CD1c-positive myeloid dendritic cell (primary cell): ENCODE results near the gene NAALADL2.

ENCODE experiments used
- DNase-seq: peaks from one replicate; pipeline ENCODE4 v3.0.0-alpha.2; 2016; ENCODE audit errors: extremely low spot score

NAALADL2 gene

GRCh38 chr3:174884776-174885568 is 25.8 kb downstream of the NAALADL2 start:
- no peak for DNase-seq

DNA sequence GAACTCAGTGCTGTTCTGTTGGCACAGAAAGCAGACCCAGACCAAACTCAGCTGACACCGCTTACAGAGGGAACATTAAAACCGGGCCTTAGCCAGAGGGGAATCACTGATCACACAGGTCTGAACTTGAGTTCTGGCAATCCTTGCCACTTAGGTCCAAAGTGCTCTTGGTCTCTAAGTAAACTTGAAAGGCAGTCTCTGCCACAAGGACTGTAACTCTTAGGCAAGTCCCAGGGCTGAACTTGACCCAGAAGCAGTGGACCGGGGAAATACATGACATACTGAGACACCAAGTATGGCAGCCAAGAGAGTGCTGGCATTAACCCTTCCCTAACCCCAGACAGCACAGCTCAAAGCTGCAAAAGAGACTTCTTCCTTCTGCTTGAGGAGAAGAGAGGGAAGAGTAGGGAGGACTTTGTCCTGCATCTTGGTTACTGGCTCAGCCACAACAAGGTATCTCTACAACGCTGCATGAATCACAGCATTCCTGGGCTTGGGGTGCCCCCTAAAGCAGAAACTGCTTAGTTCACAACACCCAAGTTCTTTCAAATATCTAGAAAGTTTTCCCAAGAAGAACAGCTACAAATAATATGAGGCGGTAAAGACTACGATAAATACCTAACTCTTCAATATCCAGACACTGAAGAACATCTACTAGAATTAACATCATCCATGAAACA is 32.5 kb downstream of the NAALADL2 start:
- DNase-seq, result no peak

GRCh38 chr3:174907027-174907426 is 47.9 kb downstream of the NAALADL2 start:
- DNase-seq, result no peak

GRCh38 chr3:174907628-174908407 is 48.7 kb downstream of the NAALADL2 start:
- DNase-seq, result no peak

DNA sequence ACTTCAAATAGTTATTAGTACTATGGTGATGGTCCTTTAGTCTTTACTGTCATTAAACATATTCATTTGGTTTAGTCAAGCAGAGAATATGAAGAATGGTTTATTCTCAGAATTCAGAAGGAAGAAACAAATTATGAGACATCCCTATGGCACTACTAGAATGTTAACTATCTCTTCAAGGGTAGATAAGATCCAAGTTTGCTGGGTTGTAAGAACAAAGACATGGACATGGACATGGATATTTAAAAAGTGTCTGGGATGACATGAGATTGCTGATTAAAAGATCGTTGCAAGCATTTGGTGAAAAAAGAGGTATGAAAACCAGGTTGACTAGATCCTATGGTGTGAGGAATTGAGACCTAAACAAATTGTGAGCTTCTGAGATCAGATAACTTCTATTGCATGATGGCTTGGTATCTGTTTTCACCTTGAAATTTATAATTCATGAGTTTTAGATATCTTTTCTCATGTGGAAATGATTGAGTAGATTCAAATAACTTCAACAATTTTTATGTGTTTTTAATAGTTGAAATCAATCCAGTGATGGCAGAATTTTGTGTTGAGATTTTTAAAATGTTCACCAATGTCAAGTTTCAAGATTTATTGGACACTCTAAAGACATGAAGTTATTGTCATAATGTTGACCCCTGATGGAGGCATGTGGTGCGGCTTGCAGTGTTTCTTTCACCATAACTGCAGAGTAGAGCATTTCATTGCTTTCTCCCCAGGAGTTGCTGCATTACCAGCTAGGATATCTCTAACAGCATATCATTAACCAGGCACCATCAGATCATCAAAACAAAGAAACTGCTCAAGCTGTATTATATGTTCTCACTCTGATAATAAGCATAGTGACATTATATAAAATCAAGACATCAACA is 72.6 kb downstream of the NAALADL2 start:
- no peak for DNase-seq

DNA sequence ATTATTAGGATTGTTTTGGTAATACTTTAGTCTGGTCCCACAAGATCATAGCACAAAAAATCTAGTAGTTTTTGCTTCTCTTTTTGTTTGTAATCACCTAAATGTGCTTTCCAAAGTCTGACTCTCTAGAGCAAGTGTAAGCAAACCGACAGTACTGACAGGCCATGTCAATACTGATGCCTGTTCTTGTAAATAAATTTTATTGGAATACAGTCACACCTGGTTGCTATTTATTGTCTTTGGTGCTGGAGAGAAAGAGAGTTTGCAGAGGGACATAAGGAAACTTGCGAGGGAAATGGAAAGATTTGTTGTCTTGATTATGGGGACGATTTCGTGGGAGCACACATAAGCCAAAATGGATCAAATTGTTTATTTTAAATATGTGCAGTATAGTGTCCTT is 77.5 kb downstream of the NAALADL2 start:
- DNase-seq, result no peak

GRCh38 chr3:174937478-174937877 is 78.3 kb downstream of the NAALADL2 start:
- no peak for DNase-seq

GRCh38 chr3:174938102-174938501 is 79.0 kb downstream of the NAALADL2 start:
- DNase-seq, result no peak

DNA sequence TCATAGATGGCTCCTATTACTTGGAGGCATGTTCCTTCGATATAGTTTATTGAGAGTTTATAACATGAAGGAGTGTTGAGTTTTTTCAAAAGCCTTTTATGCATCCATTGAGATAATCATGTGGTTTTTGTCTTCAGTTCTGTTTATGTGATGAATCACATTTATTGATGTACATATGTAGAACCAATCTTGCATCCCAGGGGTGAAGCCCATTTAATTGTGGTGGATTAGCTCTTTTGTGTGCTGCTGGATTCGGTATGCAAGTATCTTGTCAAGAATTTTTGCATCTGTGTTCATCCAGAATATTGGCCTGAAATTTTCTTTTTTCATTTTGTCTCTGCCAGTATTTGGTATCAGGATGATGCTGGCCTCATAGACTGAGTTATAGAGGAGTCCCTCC is 81.0 kb downstream of the NAALADL2 start:
- no peak for DNase-seq

DNA sequence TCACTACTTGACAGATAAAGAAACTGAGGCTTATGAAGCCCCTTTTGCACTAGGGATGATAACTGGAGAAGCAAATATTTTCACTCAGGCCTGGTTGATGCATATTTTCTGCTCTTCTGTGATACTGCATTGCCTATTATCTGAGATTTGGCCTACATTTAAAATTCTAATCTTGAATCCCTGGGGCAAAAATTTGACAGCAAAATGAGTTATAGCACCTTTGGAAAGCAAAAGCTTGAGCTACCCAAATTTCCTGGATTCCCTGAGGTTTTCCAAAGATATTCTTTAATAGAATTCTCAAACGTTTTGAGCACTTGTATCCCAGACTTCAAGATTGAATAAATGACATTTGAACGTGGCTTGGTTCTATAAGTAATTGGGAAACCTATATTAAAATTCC is 86.1 kb downstream of the NAALADL2 start:
- no peak for DNase-seq

DNA sequence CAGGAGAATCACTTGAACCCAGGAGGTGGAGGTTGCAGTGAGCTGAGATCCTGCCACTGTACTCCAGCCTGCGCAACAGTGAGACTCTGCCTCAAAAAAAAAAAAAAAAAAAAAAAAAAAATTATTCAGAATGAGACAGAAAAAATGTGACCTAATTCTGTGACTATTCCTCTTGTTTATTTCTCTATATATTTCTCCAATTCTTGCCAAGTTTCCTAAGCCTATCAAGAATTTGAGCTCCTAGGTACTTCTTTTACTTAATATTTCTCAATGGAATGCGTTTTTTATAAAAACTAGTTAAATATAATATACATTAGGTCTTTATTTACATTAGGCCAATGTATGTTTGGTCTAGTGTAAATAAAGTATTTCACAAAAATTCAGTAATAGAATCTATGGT is 86.8 kb downstream of the NAALADL2 start:
- no peak for DNase-seq

GRCh38 chr3:174949523-174949922 is 90.4 kb downstream of the NAALADL2 start:
- no peak for DNase-seq

DNA sequence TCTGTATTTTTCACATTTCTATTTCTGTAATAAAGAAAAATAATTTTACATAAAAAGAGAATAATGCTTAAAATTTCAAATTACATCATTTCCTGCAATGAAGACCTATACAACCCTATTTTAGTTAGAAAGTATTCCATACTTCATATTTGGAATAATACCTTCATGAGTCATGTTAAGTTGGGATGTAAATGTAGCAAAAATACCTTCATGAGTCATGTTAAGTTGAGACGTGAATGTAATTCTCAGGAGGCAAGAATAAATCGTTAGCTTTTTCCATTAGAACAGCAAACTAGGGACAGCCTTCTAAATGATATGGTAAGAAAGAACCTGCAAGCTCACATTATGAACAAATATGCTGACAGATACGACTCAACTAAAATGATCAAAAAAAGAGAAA is 91.9 kb downstream of the NAALADL2 start:
- DNase-seq, result no peak

- DNase-seq, result no peak
Measured at GRCh38 chr3:174951498-174952005, 92.4 kb downstream of the NAALADL2 start.

- DNase-seq, result no peak
Measured at GRCh38 chr3:174953068-174953467, 93.9 kb downstream of the NAALADL2 start.

- no peak for DNase-seq
Measured at GRCh38 chr3:174955513-174956016, 96.4 kb downstream of the NAALADL2 start.

DNA sequence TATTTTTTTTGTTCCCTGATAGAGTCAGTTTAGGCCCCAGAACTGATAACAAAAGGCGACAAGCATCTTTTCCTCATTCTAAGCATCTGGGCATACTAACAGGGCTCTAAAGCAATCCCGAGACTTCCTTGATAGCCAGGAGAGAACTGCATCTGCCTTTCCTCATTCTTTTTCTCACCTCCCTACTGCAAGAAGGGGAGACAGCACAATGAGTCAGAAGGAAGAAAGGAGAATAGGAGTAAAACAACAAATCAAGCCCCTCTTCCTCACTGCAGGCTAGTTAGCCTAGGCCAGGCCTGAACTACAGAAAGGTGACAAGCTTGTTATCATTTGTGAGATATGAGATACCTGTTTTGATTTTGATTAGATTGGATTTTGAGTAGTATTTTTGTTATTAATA is 97.9 kb downstream of the NAALADL2 start:
- no peak for DNase-seq

DNA sequence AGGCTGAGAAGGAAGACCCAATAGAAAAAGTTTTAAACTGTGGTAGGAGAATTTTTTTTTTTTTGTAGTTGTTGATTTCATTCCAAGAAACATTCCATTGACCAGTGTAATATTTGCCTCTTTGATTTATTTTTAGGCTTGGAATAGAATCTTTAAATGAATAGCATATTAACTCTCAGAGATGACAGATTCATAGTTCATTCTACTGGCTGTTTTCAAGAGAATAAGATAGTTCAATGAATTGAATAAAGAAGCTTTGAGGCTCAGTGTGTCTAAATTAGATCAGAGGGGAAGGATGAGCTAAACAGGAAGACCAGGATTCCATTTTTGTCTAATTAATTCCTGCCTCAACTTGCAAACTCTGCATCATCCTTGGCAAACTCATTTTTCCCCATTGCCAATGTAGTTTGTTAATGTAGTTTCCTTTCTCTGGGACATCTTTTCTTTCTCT is 98.4 kb downstream of the NAALADL2 start:
- DNase-seq, result no peak

DNA sequence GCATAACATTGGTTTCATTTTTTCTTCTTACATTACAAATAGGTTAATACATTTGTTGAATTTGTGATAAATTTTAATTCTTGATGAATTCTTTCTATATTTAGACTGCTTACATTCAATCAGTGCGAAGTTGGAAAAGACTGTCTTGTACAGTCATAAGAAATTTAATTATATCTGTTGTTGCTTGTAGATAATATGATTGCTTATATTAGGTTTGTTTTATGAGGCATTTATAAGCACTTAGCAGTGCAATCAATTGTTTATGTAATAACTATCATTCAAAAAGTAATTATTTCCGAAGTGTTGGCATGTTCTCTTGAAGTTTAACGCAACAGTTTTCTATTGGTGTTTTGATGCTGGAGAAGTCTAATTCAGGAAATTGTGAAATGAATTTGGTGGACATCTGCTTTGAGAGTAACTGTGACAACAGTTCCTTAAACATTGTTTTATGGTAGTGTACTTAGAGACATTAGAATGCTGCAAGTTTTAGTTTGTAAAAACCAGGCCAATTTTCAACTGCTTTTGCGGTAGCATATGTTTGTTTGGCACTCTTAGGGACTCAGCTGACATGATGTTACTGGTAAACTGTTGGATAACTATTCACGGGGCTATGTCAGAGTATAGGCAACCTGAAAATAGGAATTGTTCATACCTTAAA is 99.7 kb downstream of the NAALADL2 start:
- no peak for DNase-seq

- no peak for DNase-seq
Measured at GRCh38 chr3:174959556-174960065, 100.5 kb downstream of the NAALADL2 start.
